Endothelial cell of umbilical vein (primary cell): ENCODE data around the gene EYS. TPM values are rescaled to one million over a fixed set of nuclear protein-coding genes. Genes with fewer than 3 reads are reported as not detected.

Experiments
- BruUV-seq: library from RNA; stranded (reverse); fragments of 400-500 nt; replicated peaks from 2 replicates; lab custom pipeline; 2021; lab: Mats Ljungman, UMichigan
- CTCF ChIA-PET: fragments of 300-600, 350-600 bp; sonication (Branson Sonifier 250); formaldehyde crosslinking; loops from one replicate; lab custom pipeline; 2021; ENCODE audit warnings: antibody characterized with exemption, inconsistent platforms; lab: Charles Lee
- POLR2A ChIA-PET: fragments of 300-600, 350-600 bp; sonication (Branson Sonifier 250); formaldehyde crosslinking; loops from one replicate; lab custom pipeline; 2021; ENCODE audit warnings: antibody characterized with exemption, inconsistent platforms; lab: Charles Lee
- DNase-seq: peaks from one replicate; pipeline ENCODE4 v3.0.0-alpha.2; 2011; ENCODE audit warnings: low read depth, low spot score
- FAIRE-seq: peaks from 2 replicates; lab custom pipeline; 2011; peaks lifted over from hg19 to GRCh38; lab: Jason Lieb, UNC
- H2AFZ ChIP-seq: 2 replicates; pipeline ENCODE4 v1.6.0; 2012; ENCODE audit warnings: low read depth, low read length, control low read depth, inconsistent platforms
- H3K27ac ChIP-seq: 2 replicates; pipeline ENCODE4 v1.5.1; 2011; ENCODE audit warnings: low read depth, mild to moderate bottlenecking, control low read depth, low read length, moderate library complexity; ENCODE audit not compliant: insufficient read depth
- H3K27me3 ChIP-seq, 2 experiments: 2 replicates each; pipeline versions ENCODE4 v1.6.0 to v1.6.1; 2011; ENCODE audit warnings: low read length in 2 of 2, mixed read lengths in 1 of 2; ENCODE audit not compliant: control insufficient read depth in 2 of 2, insufficient read depth in 2 of 2
- H3K36me3 ChIP-seq, 2 experiments: 2 replicates in 1 of 2; 3 replicates in 1 of 2; pipeline ENCODE4 v1.5.1; 2011; ENCODE audit warnings: low read length in 2 of 2, mild to moderate bottlenecking in 1 of 2, moderate library complexity in 1 of 2; ENCODE audit not compliant: control insufficient read depth in 2 of 2, insufficient read depth in 2 of 2; ENCODE audit errors: extremely low read depth in 1 of 2
- H3K4me1 ChIP-seq: 3 replicates; pipeline ENCODE4 v1.5.1; 2011; ENCODE audit warnings: mild to moderate bottlenecking, low read length; ENCODE audit not compliant: control insufficient read depth, insufficient read depth; ENCODE audit errors: extremely low read depth
- H3K4me2 ChIP-seq: 2 replicates; pipeline ENCODE4 v1.6.1; 2011; ENCODE audit warnings: low read length, control low read depth, mixed read lengths; ENCODE audit not compliant: insufficient read depth
- H3K4me3 ChIP-seq, 3 experiments: fragments of 200-600 bp in 1 of 3; sonication (generic), shearing (Covaris generic) in 1 of 3; replicated peaks in 1 of 3; 2 replicates each; pipeline ENCODE4 v1.5.1; 2011 to 2016; ENCODE audit warnings: control low read depth in 3 of 3, low read length in 3 of 3, mild to moderate bottlenecking in 2 of 3, inconsistent platforms in 1 of 3, low read depth in 1 of 3, moderate library complexity in 1 of 3; ENCODE audit not compliant: insufficient read depth in 1 of 3
- H3K79me2 ChIP-seq: 2 replicates; pipeline ENCODE4 v1.6.0; 2012; ENCODE audit warnings: low read length, inconsistent platforms; ENCODE audit not compliant: control insufficient read depth, insufficient read depth
- H3K9ac ChIP-seq: replicated peaks from 2 replicates; pipeline ENCODE3; 2011; ENCODE audit warnings: low read length, control low read depth; ENCODE audit not compliant: insufficient read depth; ENCODE audit errors: extremely low read depth
- H3K9me1 ChIP-seq: replicated peaks from 3 replicates; pipeline ENCODE4 v1.6.0; 2011; ENCODE audit warnings: mild to moderate bottlenecking, low read length; ENCODE audit not compliant: control insufficient read depth, insufficient read depth; ENCODE audit errors: extremely low read depth
- H3K9me3 ChIP-seq: replicated peaks from 2 replicates; pipeline ENCODE4 v1.5.1; 2012; ENCODE audit warnings: low read length, inconsistent platforms; ENCODE audit not compliant: control insufficient read depth, insufficient read depth
- H4K20me1 ChIP-seq: replicated peaks from 2 replicates; pipeline ENCODE3; 2011; ENCODE audit warnings: mild to moderate bottlenecking, low read length; ENCODE audit not compliant: control insufficient read depth, insufficient read depth; ENCODE audit errors: extremely low read depth
- CTCF ChIP-seq, 2 donors: IDR thresholded peaks; 1 replicate in 1 of 2; 2 replicates in 1 of 2; pipeline ENCODE4 v1.5.1; 2011; ENCODE audit warnings: low read length in 2 of 2, mild to moderate bottlenecking in 2 of 2, moderate library complexity in 2 of 2, control low read depth in 1 of 2, inconsistent platforms in 1 of 2, low read depth in 1 of 2; ENCODE audit not compliant: insufficient read depth in 1 of 2; ENCODE audit errors: extremely low read depth in 1 of 2
- EZH2 ChIP-seq: IDR thresholded peaks from 2 replicates; pipeline ENCODE4 v1.6.1; 2012; ENCODE audit warnings: borderline replicate concordance, low read depth, mild to moderate bottlenecking, moderate library complexity, low read length, inconsistent platforms; ENCODE audit not compliant: severe bottlenecking
- FOS ChIP-seq: IDR thresholded peaks from 2 replicates; pipeline ENCODE4 v1.6.1; 2011; ENCODE audit warnings: mild to moderate bottlenecking, low read length, moderate library complexity, borderline replicate concordance; ENCODE audit not compliant: insufficient read depth
- GATA2 ChIP-seq: IDR thresholded peaks from 2 replicates; pipeline ENCODE4 v1.7.0; 2011; ENCODE audit warnings: low read depth, mild to moderate bottlenecking, moderate library complexity, mixed read lengths, low read length; ENCODE audit not compliant: insufficient read length, insufficient read depth
- JUN ChIP-seq: IDR thresholded peaks from 2 replicates; pipeline ENCODE4 v1.6.1; 2011; ENCODE audit warnings: borderline replicate concordance, low read depth; ENCODE audit not compliant: insufficient read length, insufficient read depth
- MAX ChIP-seq: IDR thresholded peaks from 2 replicates; pipeline ENCODE4 v1.6.1; 2011; ENCODE audit not compliant: insufficient read depth, insufficient read length
- MYC ChIP-seq: IDR thresholded peaks from one replicate; pipeline ENCODE4 v1.6.1; 2011; ENCODE audit warnings: mild to moderate bottlenecking, low read depth, low read length
- POLR2A ChIP-seq: IDR thresholded peaks from 2 replicates; pipeline ENCODE4 v1.6.1; 2012; ENCODE audit warnings: low read depth, mild to moderate bottlenecking, control low read depth, low read length
- POLR2AphosphoS5 ChIP-seq: IDR thresholded peaks from 2 replicates; pipeline ENCODE4 v1.6.1; 2012; ENCODE audit warnings: low read depth, mild to moderate bottlenecking, control low read depth, low read length, moderate library complexity; ENCODE audit not compliant: insufficient read depth
- dilution Hi-C: fragments of 300-500 bp; cut with MboI; formaldehyde crosslinking; loops from one replicate; pipeline ENCODE4 v1.15.0; 2019; ENCODE audit warnings: low sequenced_read_pairs; ENCODE audit not compliant: extremely low pct_ligation_motif_present
- intact Hi-C: fragments of 100-400 bp; cut with micrococcal nuclease; formaldehyde crosslinking; loops from one replicate; pipeline ENCODE4 v1.10.0; 2022
- polyA plus RNA-seq, 4 experiments: library from polyadenylated mRNA; depleted of rRNA in 3 of 4; stranded (reverse) in 3 of 4; unstranded in 1 of 4; fragments of >200 nt; gene quantifications; 2 replicates each; pipeline versions ENCODE4 v1.2.1 to v1.2.3, GENCODE V29; 2011 to 2012; ENCODE audit warnings: missing spikeins in 1 of 4
- total RNA-seq: library from RNA; stranded (reverse); gene quantifications from 2 replicates; pipeline ENCODE4 v1.2.3, GENCODE V29; 2021

EYS gene
- total and polyA plus RNA-seq, 2 donors (not counting 3 experiments of a cell fraction or from before 2014, with no cell fraction given) = 0.01 to 0.27 TPM

GRCh38 chr6:65746302-65746701, 39.3 kb upstream of the EYS start:
- ChIA-PET CTCF (interaction anchor here (0.6 kb wide), 1 partner anchor 13 kb away, joined by 3 read pairs; no protein-coding TSS in a partner anchor), POLR2A (no interaction called here)
- no peaks in the 10 kb centered on the region for H3K79me2 ChIP-seq
- H3K36me3 ChIP-seq = no peaks in the 10 kb centered on the region
- H3K27ac ChIP-seq = no peak overlapping the region
- no peaks in the 10 kb centered on the region for H3K27me3 ChIP-seq
- TF ChIP-seq EZH2 (no peak), CTCF (IDR thresholded peaks at IDR 0.05; ENCODE audit: extremely low read depth in 1 of 2, insufficient read depth in 1 of 2, low read depth in 1 of 2, low read length in 2 of 2) (no peak), MAX (no peak), MYC (no peak), POLR2A (no peak), FOS (no peak)
- H3K4me3 ChIP-seq = no peak overlapping the region
- dilution Hi-C loops = no loop called here
- H4K20me1 ChIP-seq = no peaks in the 10 kb centered on the region
- DNase-seq = no peak
- intact Hi-C loops = no loop called here
- BruUV-seq = no TSS peak
- no peak overlapping the region for H2AFZ ChIP-seq
- no peaks in the 10 kb centered on the region for H3K9me1 ChIP-seq
- peaks cover 2% of the 10 kb centered on the region for H3K9me3 ChIP-seq
- no peak for FAIRE-seq
- H3K9ac ChIP-seq = no peak overlapping the region
- H3K4me2 ChIP-seq = no peak overlapping the region
- no peaks in the 10 kb centered on the region for H3K4me1 ChIP-seq

GRCh38 chr6:65745614-65746013, 38.6 kb upstream of the EYS start:
- no peaks in the 10 kb centered on the region for H3K4me1 ChIP-seq
- no peaks in the 10 kb centered on the region for H3K79me2 ChIP-seq
- H3K4me2 ChIP-seq = no peak overlapping the region
- no peak overlapping the region for H3K27ac ChIP-seq
- dilution Hi-C loops (no loop called here), intact Hi-C loops (no loop called here)
- CTCF ChIA-PET = interaction anchor here (0.6 kb wide), 1 partner anchor 13 kb away, joined by 3 read pairs; no protein-coding TSS in a partner anchor
- H3K36me3 ChIP-seq = no peaks in the 10 kb centered on the region
- no peak for FAIRE-seq
- BruUV-seq = no TSS peak
- H3K4me3 ChIP-seq = no peak overlapping the region
- no peaks in the 10 kb centered on the region for H3K9me1 ChIP-seq
- no peak for TF ChIP-seq CTCF (IDR thresholded peaks at IDR 0.05; ENCODE audit: extremely low read depth in 1 of 2, insufficient read depth in 1 of 2, low read depth in 1 of 2, low read length in 2 of 2)
- no peak for TF ChIP-seq GATA2
- TF ChIP-seq JUN = no peak
- TF ChIP-seq MYC = no peak
- TF ChIP-seq POLR2A = no peak
- no peak for TF ChIP-seq POLR2AphosphoS5
- TF ChIP-seq FOS = no peak
- no peak for TF ChIP-seq EZH2
- TF ChIP-seq MAX = no peak
- peaks cover 2% of the 10 kb centered on the region for H3K9me3 ChIP-seq
- H4K20me1 ChIP-seq = no peaks in the 10 kb centered on the region
- no peak for DNase-seq
- no peaks in the 10 kb centered on the region for H3K27me3 ChIP-seq
- no peak overlapping the region for H2AFZ ChIP-seq
- H3K9ac ChIP-seq = no peak overlapping the region
- POLR2A ChIA-PET = no interaction called here
